Subcutaneous adipose tissue (tissue), 4 donors: Measurements from ENCODE around the gene TMEM120B. TPM values are rescaled to one million over a fixed set of nuclear protein-coding genes. Genes with fewer than 3 reads are reported as not detected.

Experiments used
- CTCF ChIP-seq: fragments of 450-650 bp; IDR thresholded peaks from one replicate; pipeline ENCODE4 v1.5.1; 2016; ENCODE audit warnings: low read depth, mild to moderate bottlenecking, control low read depth, antibody characterized with exemption, moderate library complexity
- total RNA-seq, 4 donors: library from RNA; depleted of rRNA; stranded (reverse); fragments of >200 nt; gene quantifications; one replicate each; pipeline ENCODE4 v1.1.0, GENCODE V29; 2016

The TMEM120B gene
- total RNA-seq, 4 donors from 2014 or later: 2.7 to 15.4 (median 3.2) TPM

- no peak for TF ChIP-seq CTCF
Observed at GRCh38 chr12:121753844-121754264, 41.3 kb downstream of the TMEM120B start.

GRCh38 chr12:121754836-121755235 is 42.3 kb downstream of the TMEM120B start:
- TF ChIP-seq CTCF: no peak

GRCh38 chr12:121755591-121755990 is 43.0 kb downstream of the TMEM120B start:
- TF ChIP-seq CTCF: no peak

GRCh38 chr12:121762269-121762668 is 49.7 kb downstream of the TMEM120B start:
- no peak for TF ChIP-seq CTCF

GRCh38 chr12:121764808-121765207 is 52.3 kb downstream of the TMEM120B start:
- no peak for TF ChIP-seq CTCF

GRCh38 chr12:121765573-121765972 is 53.0 kb downstream of the TMEM120B start:
- no peak for TF ChIP-seq CTCF

GRCh38 chr12:121766290-121767039 is 53.9 kb downstream of the TMEM120B start:
- no peak for TF ChIP-seq CTCF
